ENCODE data around the gene KRTAP24-1. TPM values are rescaled to one million over a fixed set of nuclear protein-coding genes. Genes with fewer than 3 reads are reported as not detected.

Gene KRTAP24-1
- total RNA-seq, 1 experiment from 2014 or later: not detected

GRCh38 chr21:30245061-30245460, 37.7 kb downstream of the KRTAP24-1 start:
- Mint-ChIP-seq H3K27ac (no peak overlapping the region), H3K9me3 (no peaks in the 10 kb centered on the region), H3K27me3 (ENCODE audit: low read depth) (peaks cover 2% of the 10 kb centered on the region; the same call in 1 of the 2 replicates), H3K4me3 (no peak overlapping the region), H3K36me3 (ENCODE audit: insufficient read depth in 1 of 3, low read depth in 3 of 3) (no peaks in the 10 kb centered on the region), H3K4me1 (no peaks in the 10 kb centered on the region; a peak in 1 of 4 replicates)
- H2AFZ ChIP-seq (ENCODE audit: low read length): no peak overlapping the region
- no peaks in the 10 kb centered on the region for H3K79me1 ChIP-seq (ENCODE audit: insufficient read depth, low read depth, low read length, poor library complexity, severe bottlenecking)
- no peak overlapping the region for H2BK15ac ChIP-seq (ENCODE audit: low read depth, low read length)
- no peaks in the 10 kb centered on the region for H3K9me3 ChIP-seq (ENCODE audit: control insufficient read depth, low read depth, low read length)
- H4K8ac ChIP-seq (replicated peaks; ENCODE audit: insufficient read length, low read depth, low read length): no peak overlapping the region
- no peak overlapping the region for H2BK120ac ChIP-seq (ENCODE audit: low read depth, low read length, poor library complexity, severe bottlenecking)
- H2AK5ac ChIP-seq (ENCODE audit: insufficient read length, low read length): no peak overlapping the region
- H3T11ph ChIP-seq (ENCODE audit: low read length): no peak overlapping the region
- no peak overlapping the region for H4K91ac ChIP-seq (ENCODE audit: insufficient read length, low read depth, low read length)
- H3K56ac ChIP-seq (ENCODE audit: insufficient read length, low read depth, low read length): no peak overlapping the region
- TF ChIP-seq CTCF (conservative IDR thresholded peaks at IDR 0.05): no peak
- H3K4me2 ChIP-seq (ENCODE audit: insufficient read depth, insufficient read length, low read length): no peak overlapping the region
- DNase-seq: no peak
- no peak overlapping the region for H4K5ac ChIP-seq (ENCODE audit: insufficient read length, low read depth, low read length)
- no peak overlapping the region for H3K27ac ChIP-seq (ENCODE audit: insufficient read length, low read depth, low read length)
- no peak overlapping the region for H3K18ac ChIP-seq (ENCODE audit: insufficient read length, low read depth, low read length)
- no peaks in the 10 kb centered on the region for H3K79me2 ChIP-seq (ENCODE audit: insufficient read depth, low read length)
- no peak overlapping the region for H3K4ac ChIP-seq (ENCODE audit: low read depth, low read length)
- H2BK20ac ChIP-seq (ENCODE audit: low read depth, low read length, poor library complexity, severe bottlenecking): no peak overlapping the region
- H3K23ac ChIP-seq (ENCODE audit: insufficient read length, low read depth, low read length): no peak overlapping the region
- H3K9ac ChIP-seq (ENCODE audit: extremely low read depth, insufficient read length, low read length): no peak overlapping the region
- H3K4me1 ChIP-seq (ENCODE audit: insufficient read depth, low read length): no peaks in the 10 kb centered on the region
- no peaks in the 10 kb centered on the region for H3K27me3 ChIP-seq (ENCODE audit: insufficient read depth, low read length)
- no peak overlapping the region for H2BK12ac ChIP-seq (ENCODE audit: insufficient read length, low read depth, low read length)
- H4K20me1 ChIP-seq (ENCODE audit: control insufficient read depth, insufficient read depth, insufficient read length): no peaks in the 10 kb centered on the region
- H3K14ac ChIP-seq (ENCODE audit: insufficient read depth, low read length): no peak overlapping the region
- H3K23me2 ChIP-seq (ENCODE audit: insufficient read length, low read depth, low read length, poor library complexity, severe bottlenecking): no peaks in the 10 kb centered on the region
- no peak overlapping the region for H2BK5ac ChIP-seq (ENCODE audit: insufficient read length, low read length)
